Neural progenitor cell (in vitro differentiated cells): Measurements from ENCODE around the gene TCF4. TPM values are rescaled to one million over a fixed set of nuclear protein-coding genes. Genes with fewer than 3 reads are reported as not detected.

Source experiments
- DNase-seq: peaks from one replicate; pipeline ENCODE4 v3.0.0-alpha.2; 2016; ENCODE audit warnings: low spot score
- H2AFZ ChIP-seq: fragments of 200-600 bp; sonication (generic); replicated peaks from 2 replicates; pipeline ENCODE4 v1.6.1; 2016; ENCODE audit warnings: antibody characterized with exemption
- H3F3A ChIP-seq: fragments of 200-600 bp; sonication (generic); 2 replicates; pipeline ENCODE4 v1.6.1; 2016; ENCODE audit warnings: antibody characterized with exemption, low read depth
- H3K27ac ChIP-seq: fragments of 200-600 bp; sonication (generic); 2 replicates; pipeline ENCODE4 v1.5.1; 2016; ENCODE audit warnings: mild to moderate bottlenecking
- H3K27me3 ChIP-seq: fragments of 200-600 bp; sonication (generic); 2 replicates; pipeline ENCODE4 v1.6.1; 2016; ENCODE audit warnings: mild to moderate bottlenecking, moderate library complexity
- H3K36me3 ChIP-seq: fragments of 200-600 bp; sonication (generic); 2 replicates; pipeline ENCODE4 v1.5.1; 2016
- H3K4me1 ChIP-seq: fragments of 200-600 bp; sonication (generic); 2 replicates; pipeline ENCODE4 v1.6.1; 2016; ENCODE audit warnings: mixed run types
- H3K4me2 ChIP-seq: fragments of 200-600 bp; sonication (generic); 2 replicates; pipeline ENCODE4 v1.6.1; 2016
- H3K4me3 ChIP-seq: fragments of 200-600 bp; sonication (generic); 2 replicates; pipeline ENCODE4 v1.5.1; 2016
- H3K79me2 ChIP-seq: fragments of 200-600 bp; sonication (generic); 2 replicates; pipeline ENCODE4 v1.6.1; 2016; ENCODE audit warnings: low read depth
- H3K9ac ChIP-seq: fragments of 200-600 bp; sonication (generic); 2 replicates; pipeline ENCODE4 v1.6.1; 2016
- H3K9me3 ChIP-seq: fragments of 200-600 bp; sonication (generic); 2 replicates; pipeline ENCODE4 v1.5.1; 2016; ENCODE audit warnings: low read depth
- H4K20me1 ChIP-seq: fragments of 200-600 bp; sonication (generic); 2 replicates; pipeline ENCODE4 v1.6.1; 2016; ENCODE audit warnings: low read depth
- H3K27ac Mint-ChIP-seq: 3 replicates; pipeline ENCODE4 v1.8.0; 2021; ENCODE audit warnings: mixed read lengths
- H3K27me3 Mint-ChIP-seq: 2 replicates; pipeline ENCODE4 v1.8.0; 2022; ENCODE audit warnings: low read depth, mild to moderate bottlenecking, inconsistent platforms, moderate library complexity, mixed read lengths; ENCODE audit not compliant: insufficient read depth
- H3K36me3 Mint-ChIP-seq: 3 replicates; pipeline ENCODE4 v1.8.0; 2021; ENCODE audit warnings: mixed read lengths
- H3K4me1 Mint-ChIP-seq: 3 replicates; pipeline ENCODE4 v1.8.0; 2021; ENCODE audit warnings: mixed read lengths
- H3K4me3 Mint-ChIP-seq: 3 replicates; pipeline ENCODE4 v1.8.0; 2021; ENCODE audit warnings: mild to moderate bottlenecking, moderate library complexity, mixed read lengths
- H3K9me3 Mint-ChIP-seq: 3 replicates; pipeline ENCODE4 v1.8.0; 2020; ENCODE audit warnings: mixed read lengths
- EZH2 ChIP-seq: fragments of 200-600 bp; sonication (generic); IDR thresholded peaks from 2 replicates; pipeline ENCODE4 v1.6.1; 2017; ENCODE audit warnings: antibody characterized with exemption, mild to moderate bottlenecking, moderate library complexity
- EZH2phosphoT487 ChIP-seq: fragments of 200-600 bp; sonication (generic); IDR thresholded peaks from 2 replicates; pipeline ENCODE4 v1.6.1; 2017; ENCODE audit warnings: antibody characterized with exemption
- total RNA-seq: library from RNA; depleted of rRNA; stranded (reverse); fragments of >200 nt; gene quantifications from 2 replicates; pipeline ENCODE4 v1.2.3, GENCODE V29; 2015; ENCODE audit warnings: low replicate concordance
- TF ChIP-seq, protein P1 (sequence below): fragments of 200-600 bp; sonication (generic); IDR thresholded peaks from 2 replicates; pipeline ENCODE4 v1.5.1; 2017; ENCODE audit warnings: antibody characterized with exemption, mild to moderate bottlenecking

Gene TCF4
- total RNA-seq, 1 donor from 2014 or later: 161 TPM

- Mint-ChIP-seq H3K36me3 (no peaks in the 10 kb centered on the region), H3K4me1 (peaks cover 24% of the 10 kb centered on the region), H3K27ac (no peak overlapping the region), H3K9me3 (no peaks in the 10 kb centered on the region), H3K27me3 (no peaks in the 10 kb centered on the region), H3K4me3 (no peak overlapping the region)
- TF ChIP-seq, protein P1, sequence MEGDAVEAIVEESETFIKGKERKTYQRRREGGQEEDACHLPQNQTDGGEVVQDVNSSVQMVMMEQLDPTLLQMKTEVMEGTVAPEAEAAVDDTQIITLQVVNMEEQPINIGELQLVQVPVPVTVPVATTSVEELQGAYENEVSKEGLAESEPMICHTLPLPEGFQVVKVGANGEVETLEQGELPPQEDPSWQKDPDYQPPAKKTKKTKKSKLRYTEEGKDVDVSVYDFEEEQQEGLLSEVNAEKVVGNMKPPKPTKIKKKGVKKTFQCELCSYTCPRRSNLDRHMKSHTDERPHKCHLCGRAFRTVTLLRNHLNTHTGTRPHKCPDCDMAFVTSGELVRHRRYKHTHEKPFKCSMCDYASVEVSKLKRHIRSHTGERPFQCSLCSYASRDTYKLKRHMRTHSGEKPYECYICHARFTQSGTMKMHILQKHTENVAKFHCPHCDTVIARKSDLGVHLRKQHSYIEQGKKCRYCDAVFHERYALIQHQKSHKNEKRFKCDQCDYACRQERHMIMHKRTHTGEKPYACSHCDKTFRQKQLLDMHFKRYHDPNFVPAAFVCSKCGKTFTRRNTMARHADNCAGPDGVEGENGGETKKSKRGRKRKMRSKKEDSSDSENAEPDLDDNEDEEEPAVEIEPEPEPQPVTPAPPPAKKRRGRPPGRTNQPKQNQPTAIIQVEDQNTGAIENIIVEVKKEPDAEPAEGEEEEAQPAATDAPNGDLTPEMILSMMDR: no peak
- TF ChIP-seq EZH2 (no peak), EZH2phosphoT487 (no peak)
- H3K9ac ChIP-seq: no peak overlapping the region
- H3K36me3 ChIP-seq: no peaks in the 10 kb centered on the region
- peaks cover 49% of the 10 kb centered on the region for H4K20me1 ChIP-seq
- DNase-seq: no peak
- no peak overlapping the region for H3K4me2 ChIP-seq
- peaks cover 22% of the 10 kb centered on the region for H3K4me1 ChIP-seq
- no peak overlapping the region for H2AFZ ChIP-seq
- peaks cover 83% of the 10 kb centered on the region for H3K79me2 ChIP-seq
- H3K4me3 ChIP-seq: no peak overlapping the region
- peaks cover 3% of the 10 kb centered on the region for H3F3A ChIP-seq
- H3K27me3 ChIP-seq: no peaks in the 10 kb centered on the region
- no peak overlapping the region for H3K27ac ChIP-seq
- H3K9me3 ChIP-seq: no peaks in the 10 kb centered on the region
Observed at GRCh38 chr18:55310044-55310676, 277.8 kb downstream of the TCF4 start.

DNA sequence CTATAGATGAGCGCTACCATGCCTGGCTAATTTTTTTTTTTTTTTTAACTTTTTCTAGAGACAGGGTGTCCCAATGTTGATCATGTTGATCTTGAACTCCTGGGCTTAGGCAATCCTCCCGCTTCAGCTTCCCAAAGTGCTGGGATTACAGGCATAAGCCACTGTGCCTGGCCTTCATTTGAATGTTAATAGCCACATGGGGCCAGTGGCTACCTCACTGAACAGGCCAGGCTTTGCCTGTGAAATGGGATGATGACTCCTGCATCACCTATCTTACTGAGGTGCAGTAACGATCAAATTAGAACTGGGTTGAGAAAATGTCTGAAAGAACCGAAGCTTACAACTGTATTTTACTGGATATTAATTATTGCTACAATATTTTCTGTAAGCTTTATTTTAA, 278.7 kb downstream of the TCF4 start:
- H3K27ac Mint-ChIP-seq: no peak overlapping the region
- peaks cover 16% of the 10 kb centered on the region for H3K4me1 Mint-ChIP-seq
- no peak for TF ChIP-seq EZH2phosphoT487
- TF ChIP-seq, protein P1: no peak
- no peak for TF ChIP-seq EZH2
- H3K4me2 ChIP-seq: no peak overlapping the region
- H3K4me3 Mint-ChIP-seq: no peak overlapping the region
- H3F3A ChIP-seq: no peaks in the 10 kb centered on the region
- no peaks in the 10 kb centered on the region for H3K9me3 Mint-ChIP-seq
- peaks cover 13% of the 10 kb centered on the region for H3K4me1 ChIP-seq
- peaks cover 46% of the 10 kb centered on the region for H4K20me1 ChIP-seq
- H3K27me3 Mint-ChIP-seq: no peaks in the 10 kb centered on the region
- H3K27ac ChIP-seq: no peak overlapping the region
- no peak overlapping the region for H2AFZ ChIP-seq
- H3K27me3 ChIP-seq: no peaks in the 10 kb centered on the region
- DNase-seq: no peak
- no peak overlapping the region for H3K9ac ChIP-seq
- H3K9me3 ChIP-seq: no peaks in the 10 kb centered on the region
- H3K79me2 ChIP-seq: peaks cover 82% of the 10 kb centered on the region
- no peak overlapping the region for H3K4me3 ChIP-seq
- no peaks in the 10 kb centered on the region for H3K36me3 ChIP-seq
- peaks cover 2% of the 10 kb centered on the region for H3K36me3 Mint-ChIP-seq

GRCh38 chr18:55307505-55307904, 280.5 kb downstream of the TCF4 start:
- H3K4me1 Mint-ChIP-seq: peaks cover 12% of the 10 kb centered on the region
- Histone ChIP-seq H3K9ac (no peak overlapping the region), H3K27me3 (no peaks in the 10 kb centered on the region), H3K4me2 (no peak overlapping the region), H3K79me2 (peaks cover 74% of the 10 kb centered on the region), H3K4me3 (no peak overlapping the region), H3K36me3 (no peaks in the 10 kb centered on the region), H3K4me1 (peaks cover 5% of the 10 kb centered on the region), H3F3A (peaks cover 2% of the 10 kb centered on the region), H4K20me1 (peaks cover 54% of the 10 kb centered on the region), H3K9me3 (no peaks in the 10 kb centered on the region), H2AFZ (no peak overlapping the region), H3K27ac (no peak overlapping the region)
- H3K9me3 Mint-ChIP-seq: no peaks in the 10 kb centered on the region
- H3K27me3 Mint-ChIP-seq: no peaks in the 10 kb centered on the region
- no peak for DNase-seq
- peaks cover 2% of the 10 kb centered on the region for H3K36me3 Mint-ChIP-seq
- H3K4me3 Mint-ChIP-seq: no peak overlapping the region
- no peak overlapping the region for H3K27ac Mint-ChIP-seq
- TF ChIP-seq EZH2 (no peak), EZH2phosphoT487 (no peak)
- TF ChIP-seq, protein P1: no peak
